Body of pancreas (tissue), 4 donors: Measurements from ENCODE around the gene NAGLU. TPM values are rescaled to one million over a fixed set of nuclear protein-coding genes. Genes with fewer than 3 reads are reported as not detected.

Experiments used
- ATAC-seq: fragments of 150-250 bp; one replicate; pipeline ENCODE4 v1.9.1; 2016
- DNase-seq, 4 donors: peaks; one replicate each; pipeline ENCODE4 v3.0.0-alpha.2; 2019
- H3K27ac ChIP-seq, 4 donors: fragments of 200-600 bp; sonication (generic); 1 replicate in 3 of 4; 2 replicates in 1 of 4; pipeline versions ENCODE4 v1.5.1 to v1.6.1; 2016 to 2019; ENCODE audit warnings: mild to moderate bottlenecking in 1 of 4, mixed read lengths in 1 of 4, moderate library complexity in 1 of 4
- H3K27me3 ChIP-seq, 2 donors: fragments of 200-600 bp; sonication (generic); one replicate each; pipeline ENCODE4 v1.6.0; 2016; ENCODE audit warnings: mild to moderate bottlenecking in 1 of 2
- H3K36me3 ChIP-seq, 2 donors: fragments of 200-600 bp; sonication (generic); replicated peaks in 1 of 2; 2 replicates each; pipeline ENCODE4 v1.5.1; 2016; ENCODE audit warnings: low read depth in 2 of 2; ENCODE audit not compliant: insufficient read depth in 1 of 2
- H3K4me1 ChIP-seq: fragments of 200-600 bp; sonication (generic); one replicate; pipeline ENCODE4 v1.6.0; 2016
- H3K4me3 ChIP-seq, 2 donors: fragments of 200-600 bp; sonication (generic); 1 replicate in 1 of 2; 2 replicates in 1 of 2; pipeline ENCODE4 v1.5.1; 2016 to 2019
- H3K9me3 ChIP-seq, 3 donors: fragments of 200-600 bp; sonication (generic); 1 replicate in 2 of 3; 2 replicates in 1 of 3; pipeline ENCODE4 v1.5.1; 2016
- POLR2A ChIP-seq, 3 donors: fragments of 450-650 bp; IDR thresholded peaks; one replicate each; pipeline ENCODE4 v1.6.1; 2016; ENCODE audit warnings: antibody characterized with exemption in 3 of 3, mild to moderate bottlenecking in 2 of 3
- WGBS, 2 donors: methylation state at CpG; one replicate each; pipeline ENCODE4 v1.1.5; 2017; 5-methylcytosine and 5-hydroxymethylcytosine counted together
- intact Hi-C: fragments of 100-400 bp; cut with DNase I; formaldehyde crosslinking; loops from one replicate; pipeline ENCODE4 v1.15.1; 2023
- total RNA-seq, 2 donors: library from RNA; depleted of rRNA; stranded (reverse); fragments of >200 nt; gene quantifications; one replicate each; pipeline ENCODE4 v1.1.0, GENCODE V29; 2016
- TF ChIP-seq, protein P1 (sequence below), 7 experiments: fragments of 450-650 bp in 4 of 7; fragments of 200-600 bp in 3 of 7; sonication (generic) in 3 of 7; IDR thresholded peaks; one replicate each; pipeline ENCODE4 v1.5.1; 2016 to 2019; ENCODE audit warnings: antibody characterized with exemption in 7 of 7

The NAGLU gene
- total RNA-seq, 2 donors from 2014 or later = 46.4 to 110 TPM

DNA sequence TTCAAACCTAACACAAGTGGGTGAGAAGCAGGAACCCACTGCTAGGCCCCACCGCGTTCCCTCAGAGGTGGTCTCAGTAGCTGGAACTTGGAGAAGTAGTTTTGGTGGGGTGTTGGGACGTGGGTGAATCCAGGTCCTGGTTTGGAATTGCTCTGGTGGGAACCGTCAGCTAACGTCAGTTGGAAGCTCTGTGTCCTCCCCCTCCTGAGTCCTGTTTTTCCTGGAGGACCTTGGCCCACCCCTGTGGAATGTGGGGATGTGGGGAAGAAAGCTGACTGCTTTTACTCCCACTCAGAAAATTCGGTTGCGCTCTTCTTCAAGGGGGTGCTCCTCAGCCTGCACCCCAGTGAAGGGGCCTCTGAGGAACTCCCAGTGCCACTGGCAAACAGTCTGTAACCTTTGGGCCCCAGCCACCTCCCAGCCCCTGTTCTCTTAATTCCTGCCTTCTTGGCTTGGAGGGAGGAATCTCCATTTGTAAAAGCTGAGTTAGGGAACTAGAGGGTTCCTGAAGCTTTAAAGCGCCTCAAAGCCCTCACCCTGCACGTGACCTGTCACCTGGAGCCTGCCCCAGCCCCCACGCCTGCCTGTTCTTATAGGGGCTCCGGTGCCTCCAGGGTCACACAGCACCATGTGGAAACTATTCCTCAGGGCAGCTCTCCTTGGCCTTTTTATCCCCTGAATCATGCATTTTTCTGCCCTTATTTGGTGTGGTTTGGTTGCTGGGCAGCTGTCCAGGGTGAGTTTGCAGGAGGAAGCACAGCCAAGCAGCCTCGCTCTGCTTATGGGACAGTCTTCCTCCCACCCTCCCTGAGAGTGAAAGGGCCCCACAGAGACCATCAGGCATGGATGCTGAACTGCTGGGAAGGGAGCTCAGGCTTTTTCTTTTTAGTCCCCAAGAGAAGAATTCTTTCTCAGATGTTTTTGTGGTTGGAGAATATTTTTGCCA lies 16.2 kb upstream of the NAGLU start:
- H3K27me3 ChIP-seq = no peaks in the 10 kb centered on the region
- H3K4me3 ChIP-seq = no peak overlapping the region
- DNase-seq (peak; percentile 64 to 81 (median 74)), ATAC-seq (peak; percentile 59)
- H3K9me3 ChIP-seq = no peaks in the 10 kb centered on the region
- peaks cover 40% of the 10 kb centered on the region for H3K4me1 ChIP-seq
- intact Hi-C loops = loop anchor here (10.0 kb wide), 1 partner anchor 205 kb away; no protein-coding TSS in a partner anchor
- H3K36me3 ChIP-seq = no peaks in the 10 kb centered on the region
- peak overlapping the region; percentile 44 to 80 (median 70) for H3K27ac ChIP-seq
- peak in 1 of 3 donors; percentile 7 for TF ChIP-seq POLR2A (IDR thresholded peaks at IDR 0.05)
- TF ChIP-seq, protein P1, sequence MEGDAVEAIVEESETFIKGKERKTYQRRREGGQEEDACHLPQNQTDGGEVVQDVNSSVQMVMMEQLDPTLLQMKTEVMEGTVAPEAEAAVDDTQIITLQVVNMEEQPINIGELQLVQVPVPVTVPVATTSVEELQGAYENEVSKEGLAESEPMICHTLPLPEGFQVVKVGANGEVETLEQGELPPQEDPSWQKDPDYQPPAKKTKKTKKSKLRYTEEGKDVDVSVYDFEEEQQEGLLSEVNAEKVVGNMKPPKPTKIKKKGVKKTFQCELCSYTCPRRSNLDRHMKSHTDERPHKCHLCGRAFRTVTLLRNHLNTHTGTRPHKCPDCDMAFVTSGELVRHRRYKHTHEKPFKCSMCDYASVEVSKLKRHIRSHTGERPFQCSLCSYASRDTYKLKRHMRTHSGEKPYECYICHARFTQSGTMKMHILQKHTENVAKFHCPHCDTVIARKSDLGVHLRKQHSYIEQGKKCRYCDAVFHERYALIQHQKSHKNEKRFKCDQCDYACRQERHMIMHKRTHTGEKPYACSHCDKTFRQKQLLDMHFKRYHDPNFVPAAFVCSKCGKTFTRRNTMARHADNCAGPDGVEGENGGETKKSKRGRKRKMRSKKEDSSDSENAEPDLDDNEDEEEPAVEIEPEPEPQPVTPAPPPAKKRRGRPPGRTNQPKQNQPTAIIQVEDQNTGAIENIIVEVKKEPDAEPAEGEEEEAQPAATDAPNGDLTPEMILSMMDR (IDR thresholded peaks at IDR 0.05) = no peak
- 54 to 60% methylated on average over 12 of the region's 12 CpGs for WGBS, 2 donors

DNA sequence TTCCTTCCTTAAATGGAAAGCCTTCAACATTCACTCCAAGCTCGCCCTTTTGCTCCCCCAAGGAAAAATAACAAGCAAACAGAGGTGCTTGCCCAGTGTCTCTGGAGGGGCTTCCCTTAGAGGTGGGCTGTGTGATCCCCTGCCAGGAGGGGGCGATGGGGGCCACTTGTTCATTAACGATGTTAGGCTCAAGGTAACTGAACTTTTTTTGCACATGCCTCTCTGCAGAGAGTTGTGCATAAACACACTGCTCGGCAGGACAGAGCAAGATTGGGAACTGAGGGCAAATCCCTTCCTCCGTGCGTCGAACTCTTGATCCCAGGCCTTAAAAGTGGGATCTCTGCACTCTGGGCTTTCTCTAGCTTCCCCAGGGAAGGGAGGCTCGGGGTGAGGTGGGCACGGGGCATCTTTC lies 15.5 kb upstream of the NAGLU start:
- TF ChIP-seq, protein P1 (IDR thresholded peaks at IDR 0.05) = no peak
- WGBS, 2 donors = 62 to 69% methylated on average over 9 of the region's 9 CpGs
- no peak overlapping the region for H3K4me3 ChIP-seq
- no peaks in the 10 kb centered on the region for H3K36me3 ChIP-seq
- ATAC-seq = no peak
- H3K27ac ChIP-seq = peak overlapping the region; percentile 19 to 80 (median 70)
- peaks cover 40% of the 10 kb centered on the region for H3K4me1 ChIP-seq
- DNase-seq = peak in 1 of 4 donors; percentile 36
- H3K27me3 ChIP-seq = no peaks in the 10 kb centered on the region
- intact Hi-C loops = no loop called here
- no peaks in the 10 kb centered on the region for H3K9me3 ChIP-seq

GRCh38 chr17:42521036-42521435 lies 15.0 kb upstream of the NAGLU start:
- intact Hi-C loops = no loop called here
- TF ChIP-seq, protein P1 (IDR thresholded peaks at IDR 0.05) = no peak
- no peak for TF ChIP-seq POLR2A (IDR thresholded peaks at IDR 0.05)
- peak overlapping the region; percentile 8 to 80 (median 70) for H3K27ac ChIP-seq
- peaks cover 40% of the 10 kb centered on the region for H3K4me1 ChIP-seq
- H3K36me3 ChIP-seq = no peaks in the 10 kb centered on the region
- DNase-seq = no peak
- 69 to 83% methylated on average over 8 of the region's 8 CpGs for WGBS, 2 donors
- no peaks in the 10 kb centered on the region for H3K9me3 ChIP-seq
- no peak overlapping the region for H3K4me3 ChIP-seq
- ATAC-seq = no peak
- no peaks in the 10 kb centered on the region for H3K27me3 ChIP-seq

GRCh38 chr17:42521666-42522262 lies 14.3 kb upstream of the NAGLU start:
- 82 to 90% methylated on average over 8 to 10 of the region's 11 CpGs for WGBS, 2 donors
- Histone ChIP-seq H3K4me3 (no peak overlapping the region), H3K9me3 (no peaks in the 10 kb centered on the region), H3K4me1 (peaks cover 40% of the 10 kb centered on the region), H3K27me3 (no peaks in the 10 kb centered on the region), H3K36me3 (no peaks in the 10 kb centered on the region), H3K27ac (peak overlapping the region in 1 of 4 donors; percentile 76)
- intact Hi-C loops = no loop called here
- ATAC-seq (no peak), DNase-seq (no peak)
- TF ChIP-seq, protein P1 (IDR thresholded peaks at IDR 0.05) = no peak
- TF ChIP-seq POLR2A (IDR thresholded peaks at IDR 0.05) = no peak
